ENCODE results near the gene GPRIN1.

DNA sequence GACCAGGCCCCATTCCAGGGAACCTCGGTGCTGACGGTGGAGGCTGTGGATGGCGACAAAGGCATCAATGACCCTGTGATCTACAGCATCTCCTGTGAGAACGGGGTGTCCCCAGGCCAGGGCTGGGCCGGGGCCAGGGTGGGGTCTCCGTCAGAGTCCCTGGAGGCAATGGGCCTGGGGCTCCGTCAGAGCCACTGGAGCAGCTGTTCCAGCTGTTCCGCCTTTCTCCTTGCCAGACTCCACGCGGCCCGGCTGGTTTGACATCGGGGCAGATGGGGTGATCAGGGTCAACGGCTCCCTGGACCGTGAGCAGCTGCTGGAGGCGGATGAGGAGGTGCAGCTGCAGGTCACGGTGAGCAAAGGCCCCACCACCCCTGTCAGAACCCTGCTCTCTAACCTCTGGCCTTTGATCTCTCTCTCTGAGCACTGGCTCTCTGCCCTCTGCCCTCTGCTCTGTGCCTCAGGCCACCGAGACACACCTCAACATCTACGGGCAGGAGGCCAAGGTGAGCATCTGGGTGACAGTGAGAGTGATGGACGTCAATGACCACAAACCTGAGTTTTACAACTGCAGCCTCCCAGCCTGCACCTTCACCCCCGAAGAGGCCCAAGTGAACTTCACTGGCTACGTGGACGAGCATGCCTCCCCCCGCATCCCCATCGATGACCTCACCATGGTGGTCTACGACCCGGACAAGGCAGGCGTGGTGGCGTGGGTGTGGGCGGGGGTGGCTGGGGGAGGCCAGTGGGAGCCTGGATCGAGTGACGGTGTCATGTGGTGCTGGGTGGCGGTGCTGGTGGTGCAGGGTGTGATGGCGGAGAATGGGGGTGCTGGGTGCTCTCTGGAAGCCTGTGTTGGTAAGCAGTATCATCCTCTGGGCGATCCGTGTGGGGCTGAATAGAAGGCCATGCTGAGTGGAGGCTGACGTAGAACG lies 34.2 kb downstream of the GPRIN1 start:
- TF ChIP-seq POLR2A (IDR thresholded peaks at IDR 0.05; ENCODE audit: low read depth, low read length), result no peak
- no peak for TF ChIP-seq TAF1 (IDR thresholded peaks at IDR 0.05; ENCODE audit: borderline replicate concordance, low read depth, low read length)
- TF ChIP-seq POLR2AphosphoS5 (IDR thresholded peaks at IDR 0.05; ENCODE audit: low read depth, low read length), result no peak

Data from GM12892 (cell line).